Endothelial cell (in vitro differentiated cells): ENCODE results near the gene SPIRE2. TPM values are rescaled to one million over a fixed set of nuclear protein-coding genes. Genes with fewer than 3 reads are reported as not detected.
A peak's percentile ranks its signal among the peaks of the same experiment; 100 is the strongest.
"Not testable (repeated sequence)": the region's sequence is repeated elsewhere in the genome, so short reads cannot be mapped to it uniquely, and the experiment has no call there.

Experiments used
- DNase-seq: peaks from one replicate; pipeline ENCODE4 v3.0.0; 2021; ENCODE audit warnings: low spot score
- H3K27ac Mint-ChIP-seq: one replicate; pipeline ENCODE4 v1.8.0; 2021; ENCODE audit warnings: mixed read lengths, inconsistent platforms; ENCODE audit not compliant: unreplicated experiment
- H3K27me3 Mint-ChIP-seq: one replicate; pipeline ENCODE4 v1.8.0; 2021; ENCODE audit warnings: mild to moderate bottlenecking, moderate library complexity, mixed read lengths, inconsistent platforms; ENCODE audit not compliant: unreplicated experiment
- H3K36me3 Mint-ChIP-seq: one replicate; pipeline ENCODE4 v1.8.0; 2021; ENCODE audit warnings: mild to moderate bottlenecking, low read depth, mixed read lengths, inconsistent platforms; ENCODE audit not compliant: unreplicated experiment
- H3K4me1 Mint-ChIP-seq: one replicate; pipeline ENCODE4 v1.8.0; 2021; ENCODE audit warnings: mild to moderate bottlenecking, mixed read lengths, inconsistent platforms; ENCODE audit not compliant: unreplicated experiment
- H3K4me3 Mint-ChIP-seq: one replicate; pipeline ENCODE4 v1.8.0; 2021; ENCODE audit warnings: mild to moderate bottlenecking, mixed read lengths, inconsistent platforms; ENCODE audit not compliant: unreplicated experiment
- H3K9me3 Mint-ChIP-seq: one replicate; pipeline ENCODE4 v1.8.0; 2021; ENCODE audit warnings: mixed read lengths, inconsistent platforms; ENCODE audit not compliant: unreplicated experiment
- total RNA-seq: library from RNA; stranded (reverse); fragmentation: NEBNext Ultra II Directional; extraction: Animal tissue kit (Norgen Biotek cat#: 25700); gene quantifications from one replicate; pipeline ENCODE4 v1.2.1, GENCODE V29; 2021; ENCODE audit not compliant: unreplicated experiment
- TF ChIP-seq, protein P1 (sequence below): fragments of 200-600 bp; sonication (generic); IDR thresholded peaks from one replicate; pipeline ENCODE4 v1.5.0; 2021; ENCODE audit warnings: antibody characterized with exemption; ENCODE audit not compliant: unreplicated experiment

Gene SPIRE2
- total RNA-seq, 1 donor from 2014 or later = 7.9 TPM

DNA sequence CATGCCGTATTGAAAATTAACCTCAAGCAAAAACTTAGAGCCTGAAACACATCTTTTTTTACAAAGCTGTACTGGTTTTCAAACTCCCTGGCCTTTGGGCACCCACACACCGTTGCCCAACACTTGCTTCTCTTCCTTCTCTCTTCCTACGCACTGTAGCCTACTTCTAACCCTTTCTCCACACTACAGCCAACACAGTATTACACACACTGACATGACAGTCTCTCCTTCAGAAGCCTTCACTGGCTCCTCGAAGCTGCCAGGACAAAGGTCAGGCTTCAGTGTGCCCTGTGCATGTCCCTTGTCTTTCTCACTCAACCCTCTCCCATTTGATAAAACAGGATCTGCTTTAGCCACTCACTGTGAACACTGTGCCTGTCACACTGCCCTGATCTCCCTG lies 19.8 kb upstream of the SPIRE2 start:
- Mint-ChIP-seq H3K36me3 (peaks cover 15% of the 10 kb centered on the region), H3K4me3 (no peak overlapping the region), H3K4me1 (no peaks in the 10 kb centered on the region), H3K27ac (no peak overlapping the region), H3K9me3 (no peaks in the 10 kb centered on the region), H3K27me3 (peaks cover 1% of the 10 kb centered on the region)
- no peak for DNase-seq
- TF ChIP-seq, protein P1, sequence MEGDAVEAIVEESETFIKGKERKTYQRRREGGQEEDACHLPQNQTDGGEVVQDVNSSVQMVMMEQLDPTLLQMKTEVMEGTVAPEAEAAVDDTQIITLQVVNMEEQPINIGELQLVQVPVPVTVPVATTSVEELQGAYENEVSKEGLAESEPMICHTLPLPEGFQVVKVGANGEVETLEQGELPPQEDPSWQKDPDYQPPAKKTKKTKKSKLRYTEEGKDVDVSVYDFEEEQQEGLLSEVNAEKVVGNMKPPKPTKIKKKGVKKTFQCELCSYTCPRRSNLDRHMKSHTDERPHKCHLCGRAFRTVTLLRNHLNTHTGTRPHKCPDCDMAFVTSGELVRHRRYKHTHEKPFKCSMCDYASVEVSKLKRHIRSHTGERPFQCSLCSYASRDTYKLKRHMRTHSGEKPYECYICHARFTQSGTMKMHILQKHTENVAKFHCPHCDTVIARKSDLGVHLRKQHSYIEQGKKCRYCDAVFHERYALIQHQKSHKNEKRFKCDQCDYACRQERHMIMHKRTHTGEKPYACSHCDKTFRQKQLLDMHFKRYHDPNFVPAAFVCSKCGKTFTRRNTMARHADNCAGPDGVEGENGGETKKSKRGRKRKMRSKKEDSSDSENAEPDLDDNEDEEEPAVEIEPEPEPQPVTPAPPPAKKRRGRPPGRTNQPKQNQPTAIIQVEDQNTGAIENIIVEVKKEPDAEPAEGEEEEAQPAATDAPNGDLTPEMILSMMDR = no peak

DNA sequence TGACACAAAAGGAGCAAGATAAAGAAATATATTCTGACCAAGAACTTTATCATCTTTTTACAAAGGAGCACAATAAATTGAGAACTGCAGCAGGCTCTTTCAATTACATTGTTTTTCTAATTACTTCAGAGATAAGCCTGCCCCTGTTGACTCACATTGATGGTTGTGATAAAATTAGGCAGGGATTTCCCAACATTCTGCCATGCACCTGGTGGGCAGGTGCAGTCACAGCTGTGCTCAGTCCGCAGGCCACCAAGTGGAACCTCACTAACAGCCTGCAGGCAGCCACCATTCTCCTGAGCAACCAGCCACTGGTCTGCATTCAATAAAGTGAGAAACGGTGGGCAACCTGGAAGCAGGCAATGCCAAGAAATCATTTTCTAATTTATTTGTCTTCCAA lies 17.0 kb upstream of the SPIRE2 start:
- Mint-ChIP-seq H3K27me3 (no peaks in the 10 kb centered on the region), H3K36me3 (peaks cover 15% of the 10 kb centered on the region), H3K9me3 (no peaks in the 10 kb centered on the region), H3K27ac (no peak overlapping the region), H3K4me3 (no peak overlapping the region), H3K4me1 (no peaks in the 10 kb centered on the region)
- TF ChIP-seq, protein P1 = no peak
- DNase-seq = no peak

DNA sequence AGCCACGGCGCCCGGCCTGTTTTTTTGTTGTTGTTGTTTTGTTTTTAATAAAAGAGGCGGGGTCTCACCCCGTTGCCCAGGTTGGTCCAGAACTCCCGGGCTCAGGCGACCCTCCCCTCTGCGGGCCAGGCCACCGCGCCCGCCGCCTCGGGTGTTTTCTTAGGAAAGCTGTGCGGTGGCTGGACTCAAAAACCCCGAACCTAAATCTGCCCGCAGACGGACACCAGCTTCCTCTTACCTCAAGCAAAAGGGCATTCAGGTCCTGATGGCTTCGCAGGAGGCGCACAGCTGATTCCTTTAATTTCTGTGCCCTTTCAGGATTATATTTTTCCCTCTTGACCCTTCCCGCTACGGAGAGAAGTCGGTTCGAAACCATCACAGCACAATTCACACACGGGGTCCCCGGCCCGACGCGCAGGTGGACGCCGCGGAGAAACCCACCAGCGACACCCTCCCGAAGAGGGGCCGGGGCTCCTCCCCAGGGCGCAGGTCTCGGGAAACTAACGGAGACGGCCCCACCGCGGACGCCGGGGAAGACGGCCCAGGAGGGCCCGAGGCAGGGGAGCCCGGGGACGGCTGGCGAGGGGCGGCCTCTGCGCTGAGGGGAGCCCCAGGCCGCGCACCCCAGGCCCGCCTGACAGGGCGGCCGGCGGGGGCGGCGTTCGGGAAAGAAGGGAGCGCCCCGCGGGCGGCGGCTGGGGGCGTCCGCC lies 12.5 kb upstream of the SPIRE2 start:
- H3K36me3 Mint-ChIP-seq = peaks cover 4% of the 10 kb centered on the region
- peak overlapping the region; percentile 93 for H3K4me3 Mint-ChIP-seq
- TF ChIP-seq, protein P1 = no peak
- H3K27ac Mint-ChIP-seq = no peak overlapping the region
- H3K4me1 Mint-ChIP-seq = no peaks in the 10 kb centered on the region
- no peaks in the 10 kb centered on the region for H3K9me3 Mint-ChIP-seq
- peaks cover 5% of the 10 kb centered on the region for H3K27me3 Mint-ChIP-seq
- DNase-seq = peak; percentile 28

DNA sequence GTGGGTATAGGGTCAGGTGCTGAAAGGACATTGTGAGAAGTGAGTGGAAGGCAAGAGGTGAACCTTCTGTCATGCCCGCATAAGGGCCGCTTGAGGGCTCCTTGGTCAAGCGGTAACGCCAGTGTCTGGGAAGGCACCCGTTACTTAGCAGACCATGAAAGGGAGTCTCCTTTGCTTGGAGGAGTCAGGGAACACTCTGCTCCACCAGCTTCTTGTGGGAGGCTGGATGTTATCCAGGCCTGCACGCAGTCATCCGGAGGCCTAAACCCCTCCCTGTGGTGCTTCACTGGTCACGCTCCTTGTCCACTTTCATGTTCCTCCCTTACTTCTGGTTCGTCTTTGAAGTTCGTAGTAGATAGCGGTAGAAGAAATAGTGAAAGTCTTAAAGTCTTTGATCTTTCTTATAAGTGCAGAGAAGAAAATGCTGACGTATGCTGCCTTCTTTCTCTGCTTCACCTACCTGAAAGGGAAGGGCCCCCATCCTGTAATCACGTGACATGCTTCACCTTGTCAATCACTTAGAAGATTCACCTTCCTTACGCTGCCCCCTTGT lies 9.3 kb upstream of the SPIRE2 start:
- H3K27me3 Mint-ChIP-seq, H3K27ac Mint-ChIP-seq, DNase-seq, H3K36me3 Mint-ChIP-seq, H3K4me1 Mint-ChIP-seq, H3K4me3 Mint-ChIP-seq, H3K9me3 Mint-ChIP-seq: not testable (repeated sequence)

DNA sequence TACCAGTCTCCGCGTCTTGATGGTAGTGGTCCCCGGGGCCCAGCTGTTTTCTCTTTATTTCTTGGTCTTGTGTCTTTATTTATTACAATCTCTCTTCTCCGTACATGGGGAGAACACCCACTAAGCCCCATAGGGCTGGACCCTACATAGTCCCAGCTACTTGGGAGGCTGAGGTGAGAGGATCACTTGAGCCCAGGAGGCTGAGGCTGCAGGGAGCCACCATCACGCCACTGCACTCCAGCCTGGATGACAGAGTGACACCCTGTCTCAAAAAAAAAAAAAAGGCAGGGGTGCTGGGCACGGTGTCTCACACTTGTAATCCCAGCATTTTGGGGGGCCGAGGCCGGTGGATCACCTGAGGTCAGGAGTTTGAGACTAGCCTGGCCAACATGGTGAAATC lies 8.8 kb upstream of the SPIRE2 start:
- not testable (repeated sequence) for H3K27ac Mint-ChIP-seq, H3K4me3 Mint-ChIP-seq, H3K4me1 Mint-ChIP-seq, H3K27me3 Mint-ChIP-seq, DNase-seq, H3K36me3 Mint-ChIP-seq, H3K9me3 Mint-ChIP-seq

DNA sequence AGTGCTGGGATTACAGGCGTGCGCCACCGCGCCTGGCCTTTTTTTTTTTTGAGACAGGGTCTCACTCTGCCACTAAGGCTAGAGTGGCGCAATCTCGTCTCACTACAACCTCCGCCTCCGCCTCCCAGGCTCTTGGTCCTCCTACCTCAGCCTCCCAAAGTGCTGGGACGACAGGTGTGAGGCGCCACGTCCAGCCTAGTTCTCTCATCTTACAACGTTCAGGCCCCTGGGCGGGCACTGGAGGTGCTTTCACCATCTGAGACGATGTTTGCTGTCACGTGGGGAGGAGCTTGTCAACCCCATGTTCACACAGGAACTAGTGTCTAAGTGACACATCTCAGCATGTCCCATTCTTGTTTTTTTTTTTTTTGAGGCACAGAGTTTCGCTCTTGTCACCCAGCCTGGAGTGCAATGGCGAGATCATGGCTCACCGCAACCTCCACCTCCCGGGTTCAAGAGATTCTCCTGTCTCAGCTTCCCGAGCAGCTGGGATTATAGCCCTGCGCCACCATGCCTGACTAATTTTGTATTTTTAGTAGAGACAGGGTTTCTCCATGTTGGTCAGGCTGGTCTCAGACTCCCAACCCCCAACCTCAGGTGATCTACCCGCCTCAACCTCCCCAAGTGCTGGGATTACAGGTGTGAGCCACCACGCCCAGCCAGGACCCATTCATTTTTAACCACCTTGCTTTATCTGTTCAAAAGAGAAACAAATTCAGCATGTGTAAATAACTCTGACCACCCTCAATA lies 6.7 kb upstream of the SPIRE2 start:
- no peaks in the 10 kb centered on the region for H3K9me3 Mint-ChIP-seq
- no peaks in the 10 kb centered on the region for H3K36me3 Mint-ChIP-seq
- no peak overlapping the region for H3K4me3 Mint-ChIP-seq
- peaks cover 5% of the 10 kb centered on the region for H3K27me3 Mint-ChIP-seq
- DNase-seq = no peak
- no peaks in the 10 kb centered on the region for H3K4me1 Mint-ChIP-seq
- H3K27ac Mint-ChIP-seq = no peak overlapping the region
- TF ChIP-seq, protein P1 = no peak
